ENCODE data around the gene CCDC201. TPM values are rescaled to one million over a fixed set of nuclear protein-coding genes. Genes with fewer than 3 reads are reported as not detected.

The CCDC201 gene
- total RNA-seq, 2 donors from 2014 or later = not detected

- H3K9me3 ChIP-seq (ENCODE audit: control insufficient read depth, low read length) = no peaks in the 10 kb centered on the region
- no peaks in the 10 kb centered on the region for H3K4me1 ChIP-seq (ENCODE audit: control insufficient read depth, insufficient read depth, low read length)
- H3K4me3 Mint-ChIP-seq = peak within 1 kb of the TSS; percentile 60
- peak; percentile 89 for DNase-seq
- H3K36me3 ChIP-seq (ENCODE audit: control insufficient read depth, insufficient read depth, low read length) = no peaks in the 10 kb centered on the region
- H3K27me3 ChIP-seq (ENCODE audit: control insufficient read depth, insufficient read depth, low read length, poor library complexity, severe bottlenecking) = peaks cover 90% of the 10 kb centered on the region
- H3K4me1 Mint-ChIP-seq = peaks cover 13% of the 10 kb centered on the region
- TF ChIP-seq, protein P1, sequence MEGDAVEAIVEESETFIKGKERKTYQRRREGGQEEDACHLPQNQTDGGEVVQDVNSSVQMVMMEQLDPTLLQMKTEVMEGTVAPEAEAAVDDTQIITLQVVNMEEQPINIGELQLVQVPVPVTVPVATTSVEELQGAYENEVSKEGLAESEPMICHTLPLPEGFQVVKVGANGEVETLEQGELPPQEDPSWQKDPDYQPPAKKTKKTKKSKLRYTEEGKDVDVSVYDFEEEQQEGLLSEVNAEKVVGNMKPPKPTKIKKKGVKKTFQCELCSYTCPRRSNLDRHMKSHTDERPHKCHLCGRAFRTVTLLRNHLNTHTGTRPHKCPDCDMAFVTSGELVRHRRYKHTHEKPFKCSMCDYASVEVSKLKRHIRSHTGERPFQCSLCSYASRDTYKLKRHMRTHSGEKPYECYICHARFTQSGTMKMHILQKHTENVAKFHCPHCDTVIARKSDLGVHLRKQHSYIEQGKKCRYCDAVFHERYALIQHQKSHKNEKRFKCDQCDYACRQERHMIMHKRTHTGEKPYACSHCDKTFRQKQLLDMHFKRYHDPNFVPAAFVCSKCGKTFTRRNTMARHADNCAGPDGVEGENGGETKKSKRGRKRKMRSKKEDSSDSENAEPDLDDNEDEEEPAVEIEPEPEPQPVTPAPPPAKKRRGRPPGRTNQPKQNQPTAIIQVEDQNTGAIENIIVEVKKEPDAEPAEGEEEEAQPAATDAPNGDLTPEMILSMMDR (conservative IDR thresholded peaks at IDR 0.05) = no peak
- H3K4me3 ChIP-seq (ENCODE audit: low read length) = peak within 1 kb of the TSS; percentile 74
- no peak within 1 kb of the TSS for H3K27ac ChIP-seq (ENCODE audit: low read depth, low read length)
- WGBS, 2 experiments (ENCODE audit: insufficient coverage in 1 of 2, insufficient read length in 1 of 2) = 1 to 2% methylated on average over 21 to 111 of the region's 111 CpGs
- peaks cover 95% of the 10 kb centered on the region for H3K27me3 Mint-ChIP-seq (ENCODE audit: insufficient read depth)
- no peaks in the 10 kb centered on the region for H3K9me3 Mint-ChIP-seq
- H3K9ac ChIP-seq (ENCODE audit: extremely low read depth, low read length, poor library complexity, severe bottlenecking) = peak within 1 kb of the TSS; percentile 30
- no peak within 1 kb of the TSS for H3K27ac Mint-ChIP-seq
- no peaks in the 10 kb centered on the region for H3K36me3 Mint-ChIP-seq (ENCODE audit: low read depth)
These were observed 47.9 kb upstream of the CCDC201 start, which contains the start of gene IGFBP3 for GRCh38 chr7:45920502-45921380. Gene IGFBP3, minus strand, starts transcription at chr7:45921272. Its CDS starts 132 bp downstream, at chr7:45921140.

DNA sequence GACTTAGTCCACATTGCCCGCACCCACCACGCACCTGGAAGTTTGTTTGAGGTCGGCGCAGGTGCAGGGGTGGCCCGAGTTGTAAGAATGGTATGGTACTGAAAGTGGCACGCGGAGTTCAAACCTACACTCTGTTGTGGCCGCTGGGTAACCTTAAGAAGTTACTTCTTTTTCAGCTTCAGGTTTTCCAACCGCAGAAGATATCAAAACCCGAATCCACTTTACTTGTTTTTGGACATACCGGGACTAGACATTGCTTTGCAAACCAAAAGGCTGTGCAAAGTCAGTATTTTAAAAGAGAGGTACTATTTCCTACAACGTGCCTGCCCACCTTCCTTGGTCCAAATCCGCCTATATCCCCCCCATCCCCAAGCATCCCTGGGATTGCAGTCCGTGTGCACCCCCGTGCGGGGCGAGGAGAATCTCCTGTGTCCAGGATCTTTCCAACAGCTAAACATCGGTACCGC, 47.1 kb upstream of the CCDC201 start:
- no peak overlapping the region for H3K27ac Mint-ChIP-seq
- peak overlapping the region; percentile 74 for H3K4me3 ChIP-seq (ENCODE audit: low read length)
- TF ChIP-seq, protein P1 (conservative IDR thresholded peaks at IDR 0.05) = no peak
- peaks cover 85% of the 10 kb centered on the region for H3K27me3 ChIP-seq (ENCODE audit: control insufficient read depth, insufficient read depth, low read length, poor library complexity, severe bottlenecking)
- H3K9ac ChIP-seq (ENCODE audit: extremely low read depth, low read length, poor library complexity, severe bottlenecking) = peak overlapping the region; percentile 30
- H3K27ac ChIP-seq (ENCODE audit: low read depth, low read length) = no peak overlapping the region
- H3K4me1 ChIP-seq (ENCODE audit: control insufficient read depth, insufficient read depth, low read length) = no peaks in the 10 kb centered on the region
- 15 to 31% methylated on average over 12 to 19 of the region's 19 CpGs for WGBS, 2 experiments (ENCODE audit: insufficient coverage in 1 of 2, insufficient read length in 1 of 2)
- H3K36me3 Mint-ChIP-seq (ENCODE audit: low read depth) = no peaks in the 10 kb centered on the region
- H3K9me3 ChIP-seq (ENCODE audit: control insufficient read depth, low read length) = no peaks in the 10 kb centered on the region
- peaks cover 88% of the 10 kb centered on the region for H3K27me3 Mint-ChIP-seq (ENCODE audit: insufficient read depth)
- H3K9me3 Mint-ChIP-seq = no peaks in the 10 kb centered on the region
- DNase-seq = no peak
- H3K36me3 ChIP-seq (ENCODE audit: control insufficient read depth, insufficient read depth, low read length) = no peaks in the 10 kb centered on the region
- peak overlapping the region; percentile 60 for H3K4me3 Mint-ChIP-seq
- peaks cover 13% of the 10 kb centered on the region for H3K4me1 Mint-ChIP-seq

DNA sequence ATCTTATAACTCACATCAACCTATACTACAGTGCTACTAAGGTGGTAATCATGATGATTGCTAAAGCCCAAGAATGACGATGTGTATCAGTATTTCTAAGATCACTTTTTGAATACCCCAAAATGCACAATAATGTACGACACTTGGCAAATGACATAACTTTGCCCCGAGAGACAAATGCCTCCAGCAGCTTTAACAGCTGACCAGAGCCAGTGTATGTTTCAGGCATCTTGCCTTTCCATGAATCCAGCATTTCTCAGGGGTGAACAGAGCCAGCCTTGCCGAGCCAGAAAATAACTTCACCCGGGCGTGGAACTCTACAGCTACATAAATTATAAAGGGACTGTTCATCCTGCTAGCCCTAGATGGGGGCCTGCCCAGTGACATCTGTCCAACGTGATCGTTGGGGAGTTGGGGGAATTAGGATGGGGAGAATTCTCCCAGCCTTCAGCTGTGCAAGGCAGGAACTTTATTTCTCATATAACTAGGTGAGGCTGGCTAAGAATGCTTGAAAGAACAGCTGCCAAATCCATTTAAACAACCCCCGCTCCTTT, 46.4 kb upstream of the CCDC201 start:
- Histone ChIP-seq H3K4me3 (ENCODE audit: low read length) (peak overlapping the region; percentile 74), H3K27ac (ENCODE audit: low read depth, low read length) (no peak overlapping the region), H3K9me3 (ENCODE audit: control insufficient read depth, low read length) (no peaks in the 10 kb centered on the region), H3K27me3 (ENCODE audit: control insufficient read depth, insufficient read depth, low read length, poor library complexity, severe bottlenecking) (peaks cover 78% of the 10 kb centered on the region), H3K36me3 (ENCODE audit: control insufficient read depth, insufficient read depth, low read length) (no peaks in the 10 kb centered on the region), H3K9ac (ENCODE audit: extremely low read depth, low read length, poor library complexity, severe bottlenecking) (no peak overlapping the region), H3K4me1 (ENCODE audit: control insufficient read depth, insufficient read depth, low read length) (no peaks in the 10 kb centered on the region)
- peaks cover 81% of the 10 kb centered on the region for H3K27me3 Mint-ChIP-seq (ENCODE audit: insufficient read depth)
- 82 to 92% methylated on average over 5 to 9 of the region's 9 CpGs for WGBS, 2 experiments (ENCODE audit: insufficient coverage in 1 of 2, insufficient read length in 1 of 2)
- H3K9me3 Mint-ChIP-seq = no peaks in the 10 kb centered on the region
- no peaks in the 10 kb centered on the region for H3K36me3 Mint-ChIP-seq (ENCODE audit: low read depth)
- no peak for DNase-seq
- TF ChIP-seq, protein P1 (conservative IDR thresholded peaks at IDR 0.05) = no peak
- no peak overlapping the region for H3K4me3 Mint-ChIP-seq
- H3K27ac Mint-ChIP-seq = no peak overlapping the region
- H3K4me1 Mint-ChIP-seq = peaks cover 13% of the 10 kb centered on the region

All from endodermal cell (in vitro differentiated cells).